A204.1 (cell line): ENCODE measurements around the gene LNX2.

ENCODE experiments used
- FAIRE-seq: peaks from 2 replicates; lab custom pipeline; 2012; peaks lifted over from hg19 to GRCh38; lab: Jason Lieb, UNC

Gene LNX2

GRCh38 chr13:27504128-27504867 is 116.0 kb downstream of the LNX2 start:
- no peak for FAIRE-seq

GRCh38 chr13:27500806-27501534 is 119.4 kb downstream of the LNX2 start:
- FAIRE-seq = no peak

GRCh38 chr13:27497563-27498230 is 122.6 kb downstream of the LNX2 start:
- FAIRE-seq = no peak

GRCh38 chr13:27496536-27497273 is 123.6 kb downstream of the LNX2 start:
- no peak for FAIRE-seq

- no peak for FAIRE-seq
Observed at GRCh38 chr13:27496006-27496405, 124.3 kb downstream of the LNX2 start.
